Fibroblast of lung (primary cell): Measurements from ENCODE around the gene CDKN2B. TPM values are rescaled to one million over a fixed set of nuclear protein-coding genes. Genes with fewer than 3 reads are reported as not detected.

ENCODE experiments used
- DNase-seq, 2 donors: peaks; one replicate each; pipeline versions ENCODE4 v3.0.0 to v3.0.0-alpha.2; 2010; ENCODE audit warnings: low read depth in 2 of 2
- H2AFZ ChIP-seq: 2 replicates; pipeline ENCODE4 v1.5.1; 2012; ENCODE audit warnings: low read length, control low read depth, inconsistent platforms
- H3K27ac ChIP-seq: 2 replicates; pipeline ENCODE4 v1.5.1; 2011; ENCODE audit warnings: low read length, control low read depth; ENCODE audit not compliant: insufficient read depth
- H3K27me3 ChIP-seq: 2 replicates; pipeline ENCODE4 v1.5.1; 2011; ENCODE audit warnings: mild to moderate bottlenecking, low read length; ENCODE audit not compliant: control insufficient read depth, insufficient read depth
- H3K36me3 ChIP-seq: 2 replicates; pipeline ENCODE4 v1.5.1; 2011; ENCODE audit warnings: low read length; ENCODE audit not compliant: control insufficient read depth, insufficient read depth
- H3K4me1 ChIP-seq: 2 replicates; pipeline ENCODE4 v1.5.1; 2011; ENCODE audit warnings: low read length; ENCODE audit not compliant: control insufficient read depth, insufficient read depth; ENCODE audit errors: extremely low read depth
- H3K4me2 ChIP-seq: 2 replicates; pipeline ENCODE4 v1.5.1; 2011; ENCODE audit warnings: low read length, control low read depth; ENCODE audit not compliant: insufficient read depth; ENCODE audit errors: extremely low read depth
- H3K4me3 ChIP-seq, 4 experiments: fragments of 200-600 bp in 1 of 4; sonication (generic) in 1 of 4; replicated peaks in 1 of 4; 2 replicates each; pipeline ENCODE4 v1.5.1; 2011 to 2016; ENCODE audit warnings: low read length in 4 of 4, low read depth in 3 of 4, mild to moderate bottlenecking in 3 of 4, control low read depth in 2 of 4, inconsistent platforms in 1 of 4, mixed read lengths in 1 of 4; ENCODE audit not compliant: insufficient read depth in 1 of 4; ENCODE audit errors: control extremely low read depth in 1 of 4
- H3K79me2 ChIP-seq: 2 replicates; pipeline ENCODE4 v1.5.1; 2012; ENCODE audit warnings: mild to moderate bottlenecking, low read length, inconsistent platforms; ENCODE audit not compliant: control insufficient read depth, insufficient read depth
- H3K9ac ChIP-seq: 2 replicates; pipeline ENCODE4 v1.5.1; 2011; ENCODE audit warnings: mild to moderate bottlenecking, low read length, control low read depth; ENCODE audit not compliant: insufficient read depth
- H3K9me3 ChIP-seq: 2 replicates; pipeline ENCODE4 v1.5.1; 2012; ENCODE audit warnings: low read depth, low read length; ENCODE audit not compliant: control insufficient read depth, insufficient read depth
- H4K20me1 ChIP-seq: 2 replicates; pipeline ENCODE4 v1.5.1; 2011; ENCODE audit warnings: low read length; ENCODE audit not compliant: control insufficient read depth, insufficient read depth; ENCODE audit errors: extremely low read depth
- EZH2 ChIP-seq: IDR thresholded peaks from 2 replicates; pipeline ENCODE4 v1.5.1; 2012; ENCODE audit warnings: low read length, control low read depth, mild to moderate bottlenecking; ENCODE audit errors: missing control alignments
- polyA plus RNA-seq, 2 donors: library from polyadenylated mRNA; depleted of rRNA in 1 of 2; stranded (reverse) in 1 of 2; unstranded in 1 of 2; fragments of >200 nt; gene quantifications; 2 replicates each; pipeline ENCODE4 v1.2.1, GENCODE V29; 2011 to 2012; ENCODE audit warnings: missing spikeins in 1 of 2
- total RNA-seq: library from RNA; depleted of rRNA; stranded (reverse); fragments of >200 nt; gene quantifications from 2 replicates; pipeline ENCODE4 v1.2.1, GENCODE V29; 2014
- TF ChIP-seq, protein P1 (sequence below), 2 donors: IDR thresholded peaks in 1 of 2; conservative IDR thresholded peaks in 1 of 2; 1 replicate in 1 of 2; 2 replicates in 1 of 2; pipeline ENCODE4 v1.5.1; 2011 to 2012; ENCODE audit warnings: low read length in 2 of 2, control low read depth in 1 of 2, inconsistent platforms in 1 of 2, low read depth in 1 of 2, mild to moderate bottlenecking in 1 of 2

Gene CDKN2B
- total and polyA plus RNA-seq, 2 donors (not counting 1 experiment from before 2014, with no cell fraction given) = 22.6 to 44.9 TPM

DNA sequence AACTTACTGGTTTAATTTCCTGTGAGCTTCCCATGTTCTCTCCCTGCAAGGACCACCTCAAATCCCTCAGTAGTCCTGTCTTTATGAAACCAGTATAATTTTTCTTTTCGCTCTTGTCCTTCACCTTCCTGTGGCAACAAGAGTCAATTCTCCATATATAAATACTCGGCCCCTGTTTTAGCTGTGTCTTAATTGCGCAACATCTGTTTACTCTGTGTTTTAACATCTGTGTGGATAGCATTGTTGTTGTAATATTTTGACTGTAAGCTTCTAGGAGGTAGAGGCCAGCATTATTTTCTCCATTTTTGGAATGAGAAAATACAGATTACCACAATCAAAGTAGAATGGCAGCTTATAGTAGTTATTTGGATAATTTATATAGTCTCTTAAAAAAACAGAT, 30.2 kb upstream of the CDKN2B start:
- H3K79me2 ChIP-seq = no peaks in the 10 kb centered on the region
- H4K20me1 ChIP-seq = no peaks in the 10 kb centered on the region
- no peaks in the 10 kb centered on the region for H3K9me3 ChIP-seq
- no peak overlapping the region for H3K4me3 ChIP-seq
- H3K36me3 ChIP-seq = no peaks in the 10 kb centered on the region
- H3K4me2 ChIP-seq = no peak overlapping the region
- no peaks in the 10 kb centered on the region for H3K27me3 ChIP-seq
- peak in 1 of 2 donors; percentile 40 for DNase-seq
- H3K9ac ChIP-seq = no peak overlapping the region
- peaks cover 31% of the 10 kb centered on the region for H3K4me1 ChIP-seq
- no peak overlapping the region for H2AFZ ChIP-seq
- no peak for TF ChIP-seq EZH2
- TF ChIP-seq, protein P1, sequence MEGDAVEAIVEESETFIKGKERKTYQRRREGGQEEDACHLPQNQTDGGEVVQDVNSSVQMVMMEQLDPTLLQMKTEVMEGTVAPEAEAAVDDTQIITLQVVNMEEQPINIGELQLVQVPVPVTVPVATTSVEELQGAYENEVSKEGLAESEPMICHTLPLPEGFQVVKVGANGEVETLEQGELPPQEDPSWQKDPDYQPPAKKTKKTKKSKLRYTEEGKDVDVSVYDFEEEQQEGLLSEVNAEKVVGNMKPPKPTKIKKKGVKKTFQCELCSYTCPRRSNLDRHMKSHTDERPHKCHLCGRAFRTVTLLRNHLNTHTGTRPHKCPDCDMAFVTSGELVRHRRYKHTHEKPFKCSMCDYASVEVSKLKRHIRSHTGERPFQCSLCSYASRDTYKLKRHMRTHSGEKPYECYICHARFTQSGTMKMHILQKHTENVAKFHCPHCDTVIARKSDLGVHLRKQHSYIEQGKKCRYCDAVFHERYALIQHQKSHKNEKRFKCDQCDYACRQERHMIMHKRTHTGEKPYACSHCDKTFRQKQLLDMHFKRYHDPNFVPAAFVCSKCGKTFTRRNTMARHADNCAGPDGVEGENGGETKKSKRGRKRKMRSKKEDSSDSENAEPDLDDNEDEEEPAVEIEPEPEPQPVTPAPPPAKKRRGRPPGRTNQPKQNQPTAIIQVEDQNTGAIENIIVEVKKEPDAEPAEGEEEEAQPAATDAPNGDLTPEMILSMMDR (conservative IDR thresholded peaks at IDR 0.05 in 1 of 2, IDR thresholded peaks at IDR 0.05 in 1 of 2; ENCODE audit: low read depth in 1 of 2, low read length in 2 of 2) = no peak
- H3K27ac ChIP-seq = no peak overlapping the region

DNA sequence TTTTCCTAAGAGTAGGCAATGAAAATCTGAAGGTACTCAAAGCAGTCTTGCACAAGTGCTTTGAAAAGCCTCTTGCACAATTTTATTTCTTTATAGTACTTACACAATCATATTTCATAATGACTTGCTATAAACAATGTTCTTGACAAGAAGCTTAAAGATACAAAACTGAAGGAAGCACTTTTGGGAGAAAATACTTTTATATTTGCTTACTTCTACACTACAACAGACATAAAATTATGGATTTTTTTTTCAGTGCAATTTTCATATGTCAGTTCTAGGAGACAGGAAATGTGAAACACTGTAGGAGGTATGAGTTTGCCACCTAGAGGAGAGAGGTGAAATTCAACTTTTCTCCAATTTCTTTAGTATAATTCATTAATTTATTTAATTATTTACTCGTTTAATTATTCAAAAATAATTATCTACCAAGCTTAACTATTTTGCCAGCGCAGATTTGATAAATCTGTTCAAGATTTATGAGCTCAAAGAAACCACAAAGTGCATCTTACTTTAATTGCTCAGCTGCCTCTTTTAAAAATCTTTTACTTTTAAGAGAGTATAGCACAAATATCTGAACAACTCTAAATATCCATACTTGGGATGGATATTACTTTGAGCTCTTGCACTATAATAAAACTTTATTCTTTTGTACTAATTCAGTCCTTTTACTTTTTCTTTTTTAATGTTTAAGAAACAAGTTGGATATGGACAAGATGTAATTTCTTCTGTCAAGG, 29.0 kb upstream of the CDKN2B start:
- H3K27ac ChIP-seq = no peak overlapping the region

DNA sequence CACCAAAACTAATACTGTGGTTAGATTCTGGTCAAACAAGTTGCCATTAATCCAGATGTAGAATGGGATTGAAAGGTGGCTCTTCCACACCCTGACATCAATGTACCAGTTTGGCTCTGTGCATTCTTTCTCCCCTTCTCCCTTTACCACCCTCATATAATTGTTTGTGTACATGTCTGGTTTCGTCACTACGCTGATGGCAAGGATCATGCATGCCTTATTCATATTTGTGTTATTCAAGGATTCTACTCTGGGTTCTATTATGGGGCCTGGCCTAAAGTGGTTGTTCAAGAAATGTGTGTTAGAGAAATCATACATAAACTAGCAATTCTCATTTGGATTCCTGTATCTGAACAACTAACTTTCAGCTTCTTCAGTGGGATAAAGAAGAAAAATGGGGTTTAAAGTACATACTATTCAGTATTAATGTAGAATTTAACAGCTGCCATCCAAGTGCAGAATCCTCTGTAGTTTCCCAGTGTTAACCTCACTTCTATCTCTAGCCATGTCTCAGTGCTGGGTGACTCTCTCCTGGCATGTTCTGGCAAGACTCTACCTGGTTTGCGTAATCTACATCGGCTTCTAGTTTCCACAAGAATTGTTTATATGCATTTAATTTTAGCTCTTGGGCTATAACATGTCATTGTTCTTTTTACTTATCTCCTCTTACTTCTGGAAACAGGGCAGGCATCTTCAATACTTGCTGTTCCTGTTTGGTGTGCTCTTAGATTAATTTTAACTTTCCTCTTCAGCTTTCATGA, 27.9 kb upstream of the CDKN2B start:
- no peaks in the 10 kb centered on the region for H4K20me1 ChIP-seq
- H3K9me3 ChIP-seq = no peaks in the 10 kb centered on the region
- H3K79me2 ChIP-seq = no peaks in the 10 kb centered on the region
- H3K27me3 ChIP-seq = no peaks in the 10 kb centered on the region
- peaks cover 29% of the 10 kb centered on the region for H3K4me1 ChIP-seq
- H3K27ac ChIP-seq = no peak overlapping the region
- H2AFZ ChIP-seq = no peak overlapping the region
- H3K9ac ChIP-seq = no peak overlapping the region
- DNase-seq = peak in 1 of 2 donors; percentile 40
- no peak overlapping the region for H3K4me2 ChIP-seq
- no peak for TF ChIP-seq EZH2
- TF ChIP-seq, protein P1 (conservative IDR thresholded peaks at IDR 0.05 in 1 of 2, IDR thresholded peaks at IDR 0.05 in 1 of 2; ENCODE audit: low read depth in 1 of 2, low read length in 2 of 2) = no peak
- H3K36me3 ChIP-seq = no peaks in the 10 kb centered on the region
- no peak overlapping the region for H3K4me3 ChIP-seq

More for the DNA sequence above, 29.0 kb upstream of the CDKN2B start:
- peak in 1 of 2 donors; percentile 86 for DNase-seq
- Histone ChIP-seq H3K9ac (no peak overlapping the region), H3K79me2 (no peaks in the 10 kb centered on the region), H3K27me3 (no peaks in the 10 kb centered on the region), H3K4me3 (no peak overlapping the region), H2AFZ (no peak overlapping the region), H4K20me1 (no peaks in the 10 kb centered on the region), H3K4me1 (peaks cover 31% of the 10 kb centered on the region), H3K4me2 (no peak overlapping the region), H3K9me3 (no peaks in the 10 kb centered on the region), H3K36me3 (no peaks in the 10 kb centered on the region)
- TF ChIP-seq, protein P1 (conservative IDR thresholded peaks at IDR 0.05 in 1 of 2, IDR thresholded peaks at IDR 0.05 in 1 of 2; ENCODE audit: low read depth in 1 of 2, low read length in 2 of 2) = peak; percentile 18 to 46
- TF ChIP-seq EZH2 = no peak
